ENCODE results near the gene RBBP4.
A peak's percentile ranks its signal among the peaks of the same experiment; 100 is the strongest.
"Not testable (repeated sequence)": the region's sequence is repeated elsewhere in the genome, so short reads cannot be mapped to it uniquely, and the experiment has no call there.

The RBBP4 gene

DNA sequence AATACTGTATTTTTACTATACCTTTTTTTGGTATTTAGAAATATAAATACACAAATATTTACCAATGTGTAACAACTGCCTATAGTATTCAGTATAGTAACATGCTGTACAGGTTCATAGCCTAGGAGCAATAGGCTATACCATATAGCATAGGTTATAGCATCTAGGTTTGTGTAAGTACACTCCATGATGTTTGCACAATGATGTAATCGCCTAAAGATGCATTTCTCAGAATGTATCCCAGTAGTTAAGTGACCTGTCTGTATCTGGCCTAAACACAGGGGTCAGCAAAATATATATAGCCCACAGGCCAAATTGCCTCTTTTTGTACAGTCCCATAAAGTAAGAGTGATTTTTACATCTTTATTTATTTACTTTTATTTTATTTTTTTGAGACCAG, 24.8 kb upstream of the RBBP4 start:
- TF ChIP-seq, protein P1, sequence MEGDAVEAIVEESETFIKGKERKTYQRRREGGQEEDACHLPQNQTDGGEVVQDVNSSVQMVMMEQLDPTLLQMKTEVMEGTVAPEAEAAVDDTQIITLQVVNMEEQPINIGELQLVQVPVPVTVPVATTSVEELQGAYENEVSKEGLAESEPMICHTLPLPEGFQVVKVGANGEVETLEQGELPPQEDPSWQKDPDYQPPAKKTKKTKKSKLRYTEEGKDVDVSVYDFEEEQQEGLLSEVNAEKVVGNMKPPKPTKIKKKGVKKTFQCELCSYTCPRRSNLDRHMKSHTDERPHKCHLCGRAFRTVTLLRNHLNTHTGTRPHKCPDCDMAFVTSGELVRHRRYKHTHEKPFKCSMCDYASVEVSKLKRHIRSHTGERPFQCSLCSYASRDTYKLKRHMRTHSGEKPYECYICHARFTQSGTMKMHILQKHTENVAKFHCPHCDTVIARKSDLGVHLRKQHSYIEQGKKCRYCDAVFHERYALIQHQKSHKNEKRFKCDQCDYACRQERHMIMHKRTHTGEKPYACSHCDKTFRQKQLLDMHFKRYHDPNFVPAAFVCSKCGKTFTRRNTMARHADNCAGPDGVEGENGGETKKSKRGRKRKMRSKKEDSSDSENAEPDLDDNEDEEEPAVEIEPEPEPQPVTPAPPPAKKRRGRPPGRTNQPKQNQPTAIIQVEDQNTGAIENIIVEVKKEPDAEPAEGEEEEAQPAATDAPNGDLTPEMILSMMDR (IDR thresholded peaks at IDR 0.05; ENCODE audit: borderline replicate concordance, extremely low read depth, low read length, poor library complexity, severe bottlenecking), result no peak
- TF ChIP-seq EZH2 (IDR thresholded peaks at IDR 0.05; ENCODE audit: borderline replicate concordance, low read depth, low read length, severe bottlenecking), result no peak
- Histone ChIP-seq H3K9me3 (ENCODE audit: insufficient read depth, low read length, severe bottlenecking) (no peaks in the 10 kb centered on the region), H3K4me3 (ENCODE audit: low read depth in 1 of 2, low read length in 2 of 2) (no peak overlapping the region), H3K79me2 (ENCODE audit: insufficient read depth, low read length) (no peaks in the 10 kb centered on the region), H3K9ac (ENCODE audit: low read depth, low read length) (no peak overlapping the region), H3K27ac (ENCODE audit: low read length) (no peak overlapping the region), H3K4me1 (ENCODE audit: insufficient read depth, low read length) (peaks cover 19% of the 10 kb centered on the region), H4K20me1 (ENCODE audit: insufficient read depth, low read length) (no peaks in the 10 kb centered on the region), H3K36me3 (ENCODE audit: insufficient read depth, low read length) (peaks cover 41% of the 10 kb centered on the region; the same call in 1 of the 2 replicates), H3K4me2 (ENCODE audit: insufficient read depth, low read length) (no peak overlapping the region), H3K27me3 (ENCODE audit: insufficient read depth, low read length, poor library complexity) (no peaks in the 10 kb centered on the region), H2AFZ (ENCODE audit: low read depth, low read length) (no peak overlapping the region)
- no peak for ATAC-seq (ENCODE audit: insufficient read depth, low read depth)
- DNase-seq, result no peak

DNA sequence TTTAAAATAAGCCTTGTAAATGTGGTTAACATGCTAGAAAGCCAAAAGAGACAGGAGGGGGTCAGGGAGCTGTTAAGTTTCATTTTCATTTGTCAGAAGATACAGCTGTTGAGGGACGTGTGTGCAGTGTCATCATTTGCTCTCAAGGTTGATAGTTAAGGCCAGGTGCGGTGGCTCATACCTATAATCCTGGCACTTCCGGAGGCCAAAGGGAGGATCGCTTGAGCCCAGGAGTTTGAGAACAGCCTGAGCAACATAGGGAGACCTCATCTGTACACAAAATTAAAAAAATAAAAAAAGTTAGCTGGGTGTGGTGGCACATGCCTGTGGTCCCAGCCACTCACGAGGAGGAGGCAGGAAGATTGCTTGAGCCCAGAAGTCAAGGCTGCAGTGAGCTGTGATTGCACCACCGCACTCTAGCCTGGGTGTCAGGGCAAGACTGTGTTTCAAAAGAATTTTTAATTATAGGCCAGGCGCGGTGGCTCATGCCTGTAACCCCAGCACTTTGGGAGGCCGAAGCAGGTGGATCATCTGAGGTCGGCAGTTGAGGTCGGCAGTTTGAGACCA, 23.3 kb upstream of the RBBP4 start:
- Histone ChIP-seq H4K20me1 (ENCODE audit: insufficient read depth, low read length) (no peaks in the 10 kb centered on the region), H3K9me3 (ENCODE audit: insufficient read depth, low read length, severe bottlenecking) (no peaks in the 10 kb centered on the region), H3K27ac (ENCODE audit: low read length) (no peak overlapping the region), H3K36me3 (ENCODE audit: insufficient read depth, low read length) (peaks cover 47% of the 10 kb centered on the region), H3K27me3 (ENCODE audit: insufficient read depth, low read length, poor library complexity) (no peaks in the 10 kb centered on the region), H3K4me2 (ENCODE audit: insufficient read depth, low read length) (no peak overlapping the region), H3K4me1 (ENCODE audit: insufficient read depth, low read length) (peaks cover 18% of the 10 kb centered on the region), H3K9ac (ENCODE audit: low read depth, low read length) (no peak overlapping the region), H2AFZ (ENCODE audit: low read depth, low read length) (no peak overlapping the region), H3K79me2 (ENCODE audit: insufficient read depth, low read length) (0 out of 2 replicates have a peak, but pooled peaks cover under 1% of the 10 kb centered on the region), H3K4me3 (ENCODE audit: low read depth in 1 of 2, low read length in 2 of 2) (no peak overlapping the region)
- ATAC-seq (ENCODE audit: insufficient read depth, low read depth) (0 out of 3 replicates have a peak, but pooled peaks have one; percentile 39), DNase-seq (no peak)
- no peak for TF ChIP-seq EZH2 (IDR thresholded peaks at IDR 0.05; ENCODE audit: borderline replicate concordance, low read depth, low read length, severe bottlenecking)
- TF ChIP-seq, protein P1 (IDR thresholded peaks at IDR 0.05; ENCODE audit: borderline replicate concordance, extremely low read depth, low read length, poor library complexity, severe bottlenecking), result no peak

DNA sequence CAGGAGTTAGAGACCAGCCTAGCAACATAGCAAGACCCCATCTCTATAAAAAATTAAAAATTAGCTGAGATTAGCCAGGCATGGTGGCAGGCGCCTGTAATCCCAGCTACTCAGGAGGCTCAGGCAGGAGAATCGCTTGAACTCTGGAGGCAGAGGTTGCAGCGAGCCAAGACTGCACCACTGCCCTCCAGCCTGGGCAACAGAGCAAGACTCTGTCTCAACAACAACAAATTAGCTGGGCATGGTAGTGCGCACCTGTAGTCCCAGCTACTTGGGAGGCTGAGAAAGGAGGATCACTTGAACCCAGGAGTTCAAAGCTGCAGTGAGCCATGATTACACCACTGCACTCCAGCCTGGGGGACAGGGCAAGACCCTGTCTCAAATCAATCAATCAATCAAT, 20.8 kb upstream of the RBBP4 start:
- ATAC-seq (ENCODE audit: insufficient read depth, low read depth); H3K4me3 ChIP-seq (ENCODE audit: low read depth in 1 of 2, low read length in 2 of 2); H3K9me3 ChIP-seq (ENCODE audit: insufficient read depth, low read length, severe bottlenecking); DNase-seq; H3K27ac ChIP-seq (ENCODE audit: low read length); H3K4me2 ChIP-seq (ENCODE audit: insufficient read depth, low read length); H3K4me1 ChIP-seq (ENCODE audit: insufficient read depth, low read length); H3K9ac ChIP-seq (ENCODE audit: low read depth, low read length); H3K27me3 ChIP-seq (ENCODE audit: insufficient read depth, low read length, poor library complexity); H2AFZ ChIP-seq (ENCODE audit: low read depth, low read length); H4K20me1 ChIP-seq (ENCODE audit: insufficient read depth, low read length): not testable (repeated sequence)
- Histone ChIP-seq H3K79me2 (ENCODE audit: insufficient read depth, low read length) (peaks cover 10% of the 10 kb centered on the region; the same call in 1 of the 2 replicates), H3K36me3 (ENCODE audit: insufficient read depth, low read length) (peaks cover 63% of the 10 kb centered on the region)

DNA sequence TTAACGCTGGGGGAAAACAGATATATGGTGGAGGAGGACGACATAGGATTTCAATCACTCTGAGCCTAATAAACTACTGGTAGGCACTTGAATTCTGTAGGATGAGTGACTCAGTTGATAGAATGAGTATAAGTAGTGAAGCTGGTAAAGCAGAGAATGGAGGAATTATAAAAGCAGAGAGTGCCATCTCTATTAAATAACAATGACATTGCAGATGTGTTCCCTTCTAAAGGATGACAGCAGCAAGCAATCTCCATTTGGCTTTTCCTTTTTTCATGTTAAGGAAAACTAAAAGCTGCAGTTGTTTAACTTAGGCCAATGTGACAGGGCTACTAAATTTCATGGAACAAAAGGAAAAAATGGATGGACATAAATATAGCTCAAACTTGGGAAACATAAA, 18.2 kb upstream of the RBBP4 start:
- peaks cover 34% of the 10 kb centered on the region for H3K79me2 ChIP-seq (ENCODE audit: insufficient read depth, low read length)
- peaks cover 53% of the 10 kb centered on the region for H3K36me3 ChIP-seq (ENCODE audit: insufficient read depth, low read length)
- H3K4me3 ChIP-seq (ENCODE audit: low read depth in 1 of 2, low read length in 2 of 2), result no peak overlapping the region

More for the DNA sequence above, 18.2 kb upstream of the RBBP4 start:
- no peak overlapping the region for H2AFZ ChIP-seq (ENCODE audit: low read depth, low read length)
- TF ChIP-seq, protein P1 (IDR thresholded peaks at IDR 0.05; ENCODE audit: borderline replicate concordance, extremely low read depth, low read length, poor library complexity, severe bottlenecking), result no peak
- TF ChIP-seq EZH2 (IDR thresholded peaks at IDR 0.05; ENCODE audit: borderline replicate concordance, low read depth, low read length, severe bottlenecking), result no peak
- H3K27ac ChIP-seq (ENCODE audit: low read length), result no peak overlapping the region
- H3K4me1 ChIP-seq (ENCODE audit: insufficient read depth, low read length), result no peaks in the 10 kb centered on the region
- H3K9me3 ChIP-seq (ENCODE audit: insufficient read depth, low read length, severe bottlenecking), result no peaks in the 10 kb centered on the region
- ATAC-seq (ENCODE audit: insufficient read depth, low read depth), result no peak
- no peak overlapping the region for H3K9ac ChIP-seq (ENCODE audit: low read depth, low read length)
- no peak for DNase-seq
- peaks cover 3% of the 10 kb centered on the region; the same call in 1 of the 2 replicates for H4K20me1 ChIP-seq (ENCODE audit: insufficient read depth, low read length)
- H3K27me3 ChIP-seq (ENCODE audit: insufficient read depth, low read length, poor library complexity), result no peaks in the 10 kb centered on the region
- H3K4me2 ChIP-seq (ENCODE audit: insufficient read depth, low read length), result no peak overlapping the region
